Measurements from ENCODE around the gene LIMCH1.

LIMCH1 gene

GRCh38 chr4:41656572-41657520 lies 118.9 kb downstream of the LIMCH1 start:
- Histone ChIP-seq H2AFZ (ENCODE audit: low read depth) (no peak overlapping the region), H3K4me1 (ENCODE audit: low read depth, poor library complexity, severe bottlenecking) (no peaks in the 10 kb centered on the region), H3K79me2 (ENCODE audit: insufficient read depth, low read depth) (no peaks in the 10 kb centered on the region), H3K36me3 (ENCODE audit: insufficient read depth) (no peaks in the 10 kb centered on the region), H3K27me3 (ENCODE audit: insufficient read depth, low read depth) (no peaks in the 10 kb centered on the region), H3K4me2 (no peak overlapping the region), H3K9ac (no peak overlapping the region), H3K4me3 (IDR thresholded peaks at IDR 0.05; ENCODE audit: insufficient read depth, low read depth, low read length) (no peak overlapping the region), H4K20me1 (ENCODE audit: insufficient read depth) (no peaks in the 10 kb centered on the region), H3K27ac (no peak overlapping the region)
- TF ChIP-seq CTCF (conservative IDR thresholded peaks at IDR 0.05; ENCODE audit: low read depth, low read length), result no peak

- Histone ChIP-seq H3K27me3 (ENCODE audit: insufficient read depth, low read depth) (no peaks in the 10 kb centered on the region), H3K4me2 (no peak overlapping the region), H3K4me1 (ENCODE audit: low read depth, poor library complexity, severe bottlenecking) (no peaks in the 10 kb centered on the region), H3K36me3 (ENCODE audit: insufficient read depth) (no peaks in the 10 kb centered on the region), H4K20me1 (ENCODE audit: insufficient read depth) (no peaks in the 10 kb centered on the region), H3K79me2 (ENCODE audit: insufficient read depth, low read depth) (no peaks in the 10 kb centered on the region), H3K9ac (no peak overlapping the region), H3K4me3 (IDR thresholded peaks at IDR 0.05; ENCODE audit: insufficient read depth, low read depth, low read length) (no peak overlapping the region), H2AFZ (ENCODE audit: low read depth) (no peak overlapping the region), H3K27ac (no peak overlapping the region)
- no peak for TF ChIP-seq CTCF (conservative IDR thresholded peaks at IDR 0.05; ENCODE audit: low read depth, low read length)
Measured at GRCh38 chr4:41657561-41657960, 119.6 kb downstream of the LIMCH1 start.

- TF ChIP-seq CTCF (conservative IDR thresholded peaks at IDR 0.05; ENCODE audit: low read depth, low read length), result no peak
- no peak overlapping the region for H2AFZ ChIP-seq (ENCODE audit: low read depth)
- H3K27ac ChIP-seq, result no peak overlapping the region
- no peak overlapping the region for H3K4me2 ChIP-seq
- H3K27me3 ChIP-seq (ENCODE audit: insufficient read depth, low read depth), result no peaks in the 10 kb centered on the region
- H3K79me2 ChIP-seq (ENCODE audit: insufficient read depth, low read depth), result no peaks in the 10 kb centered on the region
- no peaks in the 10 kb centered on the region for H3K36me3 ChIP-seq (ENCODE audit: insufficient read depth)
- no peak overlapping the region for H3K4me3 ChIP-seq (IDR thresholded peaks at IDR 0.05; ENCODE audit: insufficient read depth, low read depth, low read length)
- no peaks in the 10 kb centered on the region for H4K20me1 ChIP-seq (ENCODE audit: insufficient read depth)
- H3K4me1 ChIP-seq (ENCODE audit: low read depth, poor library complexity, severe bottlenecking), result no peaks in the 10 kb centered on the region
- H3K9ac ChIP-seq, result no peak overlapping the region
Measured at GRCh38 chr4:41658163-41658562, 120.2 kb downstream of the LIMCH1 start.

GRCh38 chr4:41660352-41660751 lies 122.4 kb downstream of the LIMCH1 start:
- H3K27ac ChIP-seq, result no peak overlapping the region

More at GRCh38 chr4:41660352-41660751, 122.4 kb downstream of the LIMCH1 start:
- Histone ChIP-seq H3K4me1 (ENCODE audit: low read depth, poor library complexity, severe bottlenecking) (no peaks in the 10 kb centered on the region), H3K4me2 (no peak overlapping the region), H4K20me1 (ENCODE audit: insufficient read depth) (no peaks in the 10 kb centered on the region), H3K4me3 (IDR thresholded peaks at IDR 0.05; ENCODE audit: insufficient read depth, low read depth, low read length) (no peak overlapping the region), H3K9ac (no peak overlapping the region), H3K27me3 (ENCODE audit: insufficient read depth, low read depth) (no peaks in the 10 kb centered on the region), H3K36me3 (ENCODE audit: insufficient read depth) (no peaks in the 10 kb centered on the region), H3K79me2 (ENCODE audit: insufficient read depth, low read depth) (no peaks in the 10 kb centered on the region), H2AFZ (ENCODE audit: low read depth) (no peak overlapping the region)
- no peak for TF ChIP-seq CTCF (conservative IDR thresholded peaks at IDR 0.05; ENCODE audit: low read depth, low read length)
